GM12801 (cell line): ENCODE results near the gene MRPL10.

Experiments
- CTCF ChIP-seq: IDR thresholded peaks from one replicate; pipeline ENCODE4 v1.5.1; 2011; ENCODE audit warnings: control low read depth; ENCODE audit not compliant: insufficient read length; ENCODE audit errors: extremely low read depth

Gene MRPL10

GRCh38 chr17:47813512-47814031, 17.8 kb downstream of the MRPL10 start:
- no peak for TF ChIP-seq CTCF

DNA sequence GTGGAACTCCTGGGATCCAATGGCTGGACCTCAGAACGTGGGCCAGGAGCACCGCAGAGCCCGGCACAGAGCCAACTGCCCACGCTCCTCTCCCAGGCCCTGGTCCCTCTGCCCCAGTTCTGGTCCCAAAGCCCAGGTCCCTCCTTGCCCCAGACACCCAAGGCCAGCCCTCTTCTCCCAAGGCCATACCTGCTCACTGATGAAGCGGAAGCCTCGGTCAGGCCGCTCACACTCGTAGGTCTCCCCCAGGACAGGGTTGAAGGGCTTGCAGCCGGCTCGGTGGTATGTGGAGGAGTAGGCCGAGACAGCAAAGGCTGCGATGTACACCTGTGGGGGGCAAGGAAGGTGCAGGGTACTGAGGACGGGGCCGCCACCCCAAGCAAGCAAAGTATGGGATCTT, 18.3 kb downstream of the MRPL10 start:
- no peak for TF ChIP-seq CTCF

- no peak for TF ChIP-seq CTCF
Observed at GRCh38 chr17:47812146-47812920, 19.0 kb downstream of the MRPL10 start.

GRCh38 chr17:47811709-47812108, 19.6 kb downstream of the MRPL10 start:
- no peak for TF ChIP-seq CTCF

- no peak for TF ChIP-seq CTCF
Observed at GRCh38 chr17:47810901-47811635, 20.3 kb downstream of the MRPL10 start.

DNA sequence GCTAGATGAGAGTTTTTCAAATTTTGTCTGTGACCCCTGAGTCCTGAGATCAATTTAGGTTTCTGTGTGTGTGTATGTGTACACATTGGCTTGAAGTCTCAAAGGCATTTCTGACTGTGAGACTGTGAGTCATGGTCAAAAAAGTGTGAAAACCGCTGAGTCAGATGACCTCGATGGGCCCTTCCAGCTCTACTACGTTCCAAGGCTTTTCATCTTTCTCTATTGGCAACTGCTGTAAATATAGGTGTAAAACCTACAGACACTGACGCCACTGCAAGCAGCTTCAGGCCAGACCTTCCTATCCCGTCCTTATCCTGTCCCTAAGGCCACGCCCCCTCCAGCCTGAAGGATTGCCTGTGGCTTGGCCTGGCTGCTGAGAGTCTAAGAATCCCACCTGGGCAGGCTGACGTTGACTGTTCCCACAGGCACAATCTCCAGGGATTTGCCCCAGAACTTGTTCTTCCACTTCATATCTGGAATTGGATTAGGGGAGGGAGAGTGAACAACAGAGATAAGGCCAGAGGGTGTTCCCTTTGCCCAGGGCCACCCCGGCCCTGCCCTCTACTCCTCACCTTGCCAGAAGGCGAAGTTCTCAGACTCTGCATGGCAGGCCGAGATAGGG, 21.0 kb downstream of the MRPL10 start:
- no peak for TF ChIP-seq CTCF

DNA sequence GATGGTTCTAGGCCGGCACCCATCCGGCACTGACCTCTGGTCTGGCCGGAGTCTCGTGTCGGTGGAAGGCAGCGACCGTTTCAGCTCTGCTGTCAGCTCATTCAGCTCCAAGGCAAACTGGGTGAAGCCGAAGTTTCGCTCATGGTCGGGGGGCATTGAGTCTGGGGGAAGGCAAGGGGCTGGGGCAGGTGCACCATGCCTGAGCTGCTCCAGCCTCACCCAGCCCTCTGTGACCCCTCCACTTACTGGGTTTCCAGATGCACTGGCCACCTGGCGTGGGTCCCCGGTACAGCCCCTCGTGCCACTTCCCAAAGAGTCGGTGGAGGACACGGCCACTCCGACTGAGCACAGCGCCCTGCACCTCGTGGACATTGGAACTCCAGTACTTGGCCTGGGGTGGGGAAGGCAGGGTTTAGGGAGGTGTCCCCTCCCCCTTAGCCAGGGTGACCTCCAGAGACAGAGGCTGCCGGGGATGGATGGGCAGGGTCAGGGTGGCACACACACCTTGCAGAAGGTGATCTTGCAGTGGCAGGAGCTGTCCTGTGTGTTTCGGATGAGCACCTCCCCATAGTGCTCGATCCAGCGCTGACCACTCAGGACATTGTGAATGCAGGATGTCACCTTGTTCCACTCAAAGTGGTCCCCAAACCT, 22.4 kb downstream of the MRPL10 start:
- no peak for TF ChIP-seq CTCF
